GM18498 (cell line): ENCODE measurements around the gene TMEM44.
"Not testable (repeated sequence)": the region's sequence is repeated elsewhere in the genome, so short reads cannot be mapped to it uniquely, and the experiment has no call there.

Experiments
- ATAC-seq: cut with Tn5 transposase; IDR thresholded peaks from one replicate; pipeline ENCODE4 v1.9.1; 2021; ENCODE audit warnings: mild to moderate bottlenecking, moderate library complexity; ENCODE audit not compliant: unreplicated experiment

TMEM44 gene

GRCh38 chr3:194612221-194612620, 21.0 kb downstream of the TMEM44 start:
- no peak for ATAC-seq

GRCh38 chr3:194610689-194611088, 22.5 kb downstream of the TMEM44 start:
- ATAC-seq = no peak

GRCh38 chr3:194609601-194610000, 23.6 kb downstream of the TMEM44 start:
- no peak for ATAC-seq

GRCh38 chr3:194608981-194609380, 24.2 kb downstream of the TMEM44 start:
- no peak for ATAC-seq

GRCh38 chr3:194607592-194608389, 25.4 kb downstream of the TMEM44 start:
- ATAC-seq = no peak

- no peak for ATAC-seq
These were observed 26.3 kb downstream of the TMEM44 start for GRCh38 chr3:194606941-194607340.

- no peak for ATAC-seq
These were observed 27.1 kb downstream of the TMEM44 start for GRCh38 chr3:194606163-194606562.

GRCh38 chr3:194605314-194605713, 27.9 kb downstream of the TMEM44 start:
- not testable (repeated sequence) for ATAC-seq

- no peak for ATAC-seq
These were observed 28.4 kb downstream of the TMEM44 start for GRCh38 chr3:194604837-194605236.

GRCh38 chr3:194604126-194604525, 29.1 kb downstream of the TMEM44 start:
- no peak for ATAC-seq

GRCh38 chr3:194602669-194603171, 30.5 kb downstream of the TMEM44 start:
- ATAC-seq = no peak

GRCh38 chr3:194598771-194599557, 34.3 kb downstream of the TMEM44 start:
- ATAC-seq = no peak

- no peak for ATAC-seq
These were observed 36.3 kb downstream of the TMEM44 start for GRCh38 chr3:194596906-194597305.

GRCh38 chr3:194592798-194593752, 40.1 kb downstream of the TMEM44 start:
- no peak for ATAC-seq

GRCh38 chr3:194588741-194589140, 44.5 kb downstream of the TMEM44 start:
- ATAC-seq = no peak

- no peak for ATAC-seq
These were observed 45.0 kb downstream of the TMEM44 start for GRCh38 chr3:194588236-194588635.

- ATAC-seq = no peak
These were observed 45.7 kb downstream of the TMEM44 start for GRCh38 chr3:194587438-194587931.

GRCh38 chr3:194586836-194587235, 46.4 kb downstream of the TMEM44 start:
- ATAC-seq = no peak

- no peak for ATAC-seq
These were observed 47.3 kb downstream of the TMEM44 start for GRCh38 chr3:194585880-194586281.

GRCh38 chr3:194584866-194585265, 48.4 kb downstream of the TMEM44 start:
- no peak for ATAC-seq
